ENCODE measurements around the gene PRR29.
"Not testable (repeated sequence)": the region's sequence is repeated elsewhere in the genome, so short reads cannot be mapped to it uniquely, and the experiment has no call there.

Gene PRR29

GRCh38 chr17:64009571-64010402 is 11.6 kb downstream of the PRR29 start:
- no peak for DNase-seq (ENCODE audit: low read depth, low spot score)
- H3K4me3 ChIP-seq (ENCODE audit: low read depth, low read length): no peak overlapping the region
- in situ Hi-C loops (cut with HindIII; ENCODE audit: low sequenced_read_pairs): no loop called here
- no peak for TF ChIP-seq CTCF (IDR thresholded peaks at IDR 0.05; ENCODE audit: low read depth, low read length)

GRCh38 chr17:64015447-64015846 is 17.3 kb downstream of the PRR29 start:
- no peak for TF ChIP-seq CTCF (IDR thresholded peaks at IDR 0.05; ENCODE audit: low read depth, low read length)
- no peak for DNase-seq (ENCODE audit: low read depth, low spot score)
- H3K4me3 ChIP-seq (ENCODE audit: low read depth, low read length): no peak overlapping the region
- in situ Hi-C loops (cut with HindIII; ENCODE audit: low sequenced_read_pairs): no loop called here

- DNase-seq (ENCODE audit: low read depth, low spot score): no peak
- no peak overlapping the region for H3K4me3 ChIP-seq (ENCODE audit: low read depth, low read length)
- in situ Hi-C loops (cut with HindIII; ENCODE audit: low sequenced_read_pairs): no loop called here
- TF ChIP-seq CTCF (IDR thresholded peaks at IDR 0.05; ENCODE audit: low read depth, low read length): no peak
Observed at GRCh38 chr17:64016231-64016784, 18.2 kb downstream of the PRR29 start.

- DNase-seq (ENCODE audit: low read depth, low spot score): no peak
- no peak for TF ChIP-seq CTCF (IDR thresholded peaks at IDR 0.05; ENCODE audit: low read depth, low read length)
- no peak overlapping the region for H3K4me3 ChIP-seq (ENCODE audit: low read depth, low read length)
- in situ Hi-C loops (cut with HindIII; ENCODE audit: low sequenced_read_pairs): no loop called here
Observed at GRCh38 chr17:64016974-64017373, 18.8 kb downstream of the PRR29 start.

GRCh38 chr17:64017381-64017980 is 19.3 kb downstream of the PRR29 start:
- in situ Hi-C loops (cut with HindIII; ENCODE audit: low sequenced_read_pairs): no loop called here
- TF ChIP-seq CTCF (IDR thresholded peaks at IDR 0.05; ENCODE audit: low read depth, low read length): peak; percentile 17
- no peak for DNase-seq (ENCODE audit: low read depth, low spot score)
- H3K4me3 ChIP-seq (ENCODE audit: low read depth, low read length): no peak overlapping the region

- in situ Hi-C loops (cut with HindIII; ENCODE audit: low sequenced_read_pairs); DNase-seq (ENCODE audit: low read depth, low spot score): not testable (repeated sequence)
Observed at GRCh38 chr17:64019551-64019961, 21.4 kb downstream of the PRR29 start.

More at GRCh38 chr17:64019551-64019961, 21.4 kb downstream of the PRR29 start:
- H3K4me3 ChIP-seq (ENCODE audit: low read depth, low read length): not testable (repeated sequence)

Data from astrocyte of the spinal cord (primary cell).